Breast epithelium (tissue), 3 donors: ENCODE measurements around the gene RC3H1.

Experiments used
- CTCF ChIP-seq, 3 donors: fragments of 450-650 bp; IDR thresholded peaks; one replicate each; pipeline ENCODE4 v1.5.1; 2016 to 2017; ENCODE audit warnings: antibody characterized with exemption in 3 of 3, mild to moderate bottlenecking in 3 of 3, moderate library complexity in 3 of 3
- POLR2A ChIP-seq: fragments of 450-650 bp; IDR thresholded peaks from one replicate; pipeline ENCODE4 v1.6.1; 2016; ENCODE audit warnings: antibody characterized with exemption, mild to moderate bottlenecking, moderate library complexity
- POLR2AphosphoS5 ChIP-seq, 3 donors: sonication (generic); formaldehyde crosslinking; IDR thresholded peaks; one replicate each; pipeline ENCODE4 v1.6.1; 2017; ENCODE audit warnings: antibody characterized with exemption in 3 of 3

GRCh38 chr1:174008269-174008668 is 13.9 kb downstream of the RC3H1 start:
- no peak for TF ChIP-seq CTCF (IDR thresholded peaks at IDR 0.05)
- no peak for TF ChIP-seq POLR2A
- TF ChIP-seq POLR2AphosphoS5 (IDR thresholded peaks at IDR 0.05), result no peak
